Chondrocyte (in vitro differentiated cells): Measurements from ENCODE around the gene PSME1. TPM values are rescaled to one million over a fixed set of nuclear protein-coding genes. Genes with fewer than 3 reads are reported as not detected.
"Not testable (repeated sequence)": the region's sequence is repeated elsewhere in the genome, so short reads cannot be mapped to it uniquely, and the experiment has no call there.

Experiments
- DNase-seq: peaks from one replicate; pipeline ENCODE4 v3.0.0; 2021; ENCODE audit warnings: mixed read lengths, low spot score
- H3K27ac Mint-ChIP-seq: one replicate; pipeline ENCODE4 v1.8.0; 2021; ENCODE audit warnings: mild to moderate bottlenecking, moderate library complexity, mixed read lengths; ENCODE audit not compliant: unreplicated experiment
- H3K27me3 Mint-ChIP-seq: 2 replicates; pipeline ENCODE4 v1.8.0; 2021; ENCODE audit warnings: low read depth, mixed read lengths
- H3K36me3 Mint-ChIP-seq: 2 replicates; pipeline ENCODE4 v1.8.0; 2021; ENCODE audit warnings: low read depth, mixed read lengths
- H3K4me1 Mint-ChIP-seq: 2 replicates; pipeline ENCODE4 v1.8.0; 2021; ENCODE audit warnings: low read depth, mild to moderate bottlenecking, mixed read lengths
- H3K4me3 Mint-ChIP-seq: one replicate; pipeline ENCODE4 v1.8.0; 2021; ENCODE audit warnings: mild to moderate bottlenecking, moderate library complexity, mixed read lengths; ENCODE audit not compliant: unreplicated experiment
- H3K9me3 Mint-ChIP-seq: 2 replicates; pipeline ENCODE4 v1.8.0; 2021; ENCODE audit warnings: low read depth, mixed read lengths
- total RNA-seq: library from RNA; stranded (reverse); gene quantifications from 3 replicates; pipeline ENCODE4 v1.2.1, GENCODE V29; 2021
- TF ChIP-seq, protein P1 (sequence below): fragments of 200-600 bp; sonication (generic); IDR thresholded peaks from 2 replicates; pipeline ENCODE4 v1.5.0; 2021; ENCODE audit warnings: antibody characterized with exemption, mild to moderate bottlenecking, moderate library complexity

Gene PSME1
- total RNA-seq, 1 donor from 2014 or later = 59.2 TPM

DNA sequence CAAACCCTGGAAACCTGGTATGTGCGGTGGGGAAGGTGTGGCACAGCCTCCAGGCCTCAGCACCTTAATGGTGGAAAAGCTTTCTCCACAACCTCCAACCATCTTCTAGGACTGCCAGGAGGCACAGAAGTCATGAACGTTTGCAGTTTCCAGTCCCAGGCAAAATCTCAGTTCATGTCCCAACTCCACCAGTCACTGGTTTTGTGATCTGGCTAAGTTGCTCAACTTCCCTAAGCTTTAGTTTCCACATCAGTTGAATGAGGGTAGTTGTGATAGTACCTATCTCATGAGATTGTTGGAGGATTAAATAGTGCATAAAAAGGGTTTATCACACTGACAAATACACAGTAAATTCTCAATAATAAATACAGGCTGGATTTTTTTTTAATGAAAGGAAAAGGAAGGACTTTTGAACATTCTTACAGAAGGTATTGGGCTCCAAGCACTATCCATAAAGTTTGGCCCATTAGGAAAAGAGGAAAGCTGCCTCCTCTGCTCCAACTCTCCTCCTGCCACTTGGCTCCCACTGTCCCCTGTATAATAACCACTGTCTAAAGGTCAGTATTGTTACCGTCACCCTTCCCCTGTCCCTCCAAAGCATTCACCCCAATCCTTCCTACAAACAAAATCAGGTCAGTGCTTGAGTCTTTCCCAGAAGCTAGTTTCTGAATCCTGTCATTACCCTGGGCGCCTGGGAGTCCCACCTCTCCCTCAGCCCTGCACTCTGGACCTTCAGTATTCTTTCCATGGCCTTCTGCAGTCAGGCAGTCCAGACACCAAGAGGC is 35.6 kb upstream of the PSME1 start:
- TF ChIP-seq, protein P1, sequence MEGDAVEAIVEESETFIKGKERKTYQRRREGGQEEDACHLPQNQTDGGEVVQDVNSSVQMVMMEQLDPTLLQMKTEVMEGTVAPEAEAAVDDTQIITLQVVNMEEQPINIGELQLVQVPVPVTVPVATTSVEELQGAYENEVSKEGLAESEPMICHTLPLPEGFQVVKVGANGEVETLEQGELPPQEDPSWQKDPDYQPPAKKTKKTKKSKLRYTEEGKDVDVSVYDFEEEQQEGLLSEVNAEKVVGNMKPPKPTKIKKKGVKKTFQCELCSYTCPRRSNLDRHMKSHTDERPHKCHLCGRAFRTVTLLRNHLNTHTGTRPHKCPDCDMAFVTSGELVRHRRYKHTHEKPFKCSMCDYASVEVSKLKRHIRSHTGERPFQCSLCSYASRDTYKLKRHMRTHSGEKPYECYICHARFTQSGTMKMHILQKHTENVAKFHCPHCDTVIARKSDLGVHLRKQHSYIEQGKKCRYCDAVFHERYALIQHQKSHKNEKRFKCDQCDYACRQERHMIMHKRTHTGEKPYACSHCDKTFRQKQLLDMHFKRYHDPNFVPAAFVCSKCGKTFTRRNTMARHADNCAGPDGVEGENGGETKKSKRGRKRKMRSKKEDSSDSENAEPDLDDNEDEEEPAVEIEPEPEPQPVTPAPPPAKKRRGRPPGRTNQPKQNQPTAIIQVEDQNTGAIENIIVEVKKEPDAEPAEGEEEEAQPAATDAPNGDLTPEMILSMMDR = no peak
- Mint-ChIP-seq H3K9me3 (no peaks in the 10 kb centered on the region), H3K27me3 (no peaks in the 10 kb centered on the region), H3K4me3 (no peak overlapping the region), H3K27ac (no peak overlapping the region), H3K36me3 (peaks cover 34% of the 10 kb centered on the region), H3K4me1 (peaks cover 16% of the 10 kb centered on the region)
- no peak for DNase-seq

DNA sequence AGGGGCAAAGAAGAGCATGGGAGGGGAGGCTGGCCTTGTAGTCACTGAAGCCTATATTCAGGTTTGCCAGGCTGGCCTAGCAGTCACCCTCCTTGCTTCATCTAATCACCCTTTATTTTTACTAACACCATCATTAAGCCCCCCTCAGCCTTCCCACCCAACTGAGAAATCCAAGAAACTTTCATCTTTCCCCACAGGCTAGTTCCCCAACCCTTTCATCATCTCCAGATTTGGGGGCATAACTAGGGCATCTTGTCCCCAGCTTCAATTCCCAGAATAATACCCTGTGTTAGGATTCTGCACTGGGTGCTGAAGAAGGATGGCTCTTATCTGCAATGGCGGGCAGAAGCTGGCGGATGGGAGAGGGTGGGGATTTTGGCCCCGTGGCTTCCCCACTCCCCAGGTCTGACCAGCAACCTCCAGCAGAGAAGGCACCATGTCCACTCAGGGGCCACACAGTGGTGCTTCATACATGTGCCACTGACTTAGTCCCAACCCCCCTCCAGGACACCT is 35.0 kb upstream of the PSME1 start:
- DNase-seq = no peak
- no peaks in the 10 kb centered on the region for H3K9me3 Mint-ChIP-seq
- peaks cover 30% of the 10 kb centered on the region for H3K36me3 Mint-ChIP-seq
- no peaks in the 10 kb centered on the region for H3K27me3 Mint-ChIP-seq
- no peak overlapping the region for H3K4me3 Mint-ChIP-seq
- H3K4me1 Mint-ChIP-seq = peaks cover 13% of the 10 kb centered on the region
- TF ChIP-seq, protein P1 = no peak
- no peak overlapping the region for H3K27ac Mint-ChIP-seq

DNA sequence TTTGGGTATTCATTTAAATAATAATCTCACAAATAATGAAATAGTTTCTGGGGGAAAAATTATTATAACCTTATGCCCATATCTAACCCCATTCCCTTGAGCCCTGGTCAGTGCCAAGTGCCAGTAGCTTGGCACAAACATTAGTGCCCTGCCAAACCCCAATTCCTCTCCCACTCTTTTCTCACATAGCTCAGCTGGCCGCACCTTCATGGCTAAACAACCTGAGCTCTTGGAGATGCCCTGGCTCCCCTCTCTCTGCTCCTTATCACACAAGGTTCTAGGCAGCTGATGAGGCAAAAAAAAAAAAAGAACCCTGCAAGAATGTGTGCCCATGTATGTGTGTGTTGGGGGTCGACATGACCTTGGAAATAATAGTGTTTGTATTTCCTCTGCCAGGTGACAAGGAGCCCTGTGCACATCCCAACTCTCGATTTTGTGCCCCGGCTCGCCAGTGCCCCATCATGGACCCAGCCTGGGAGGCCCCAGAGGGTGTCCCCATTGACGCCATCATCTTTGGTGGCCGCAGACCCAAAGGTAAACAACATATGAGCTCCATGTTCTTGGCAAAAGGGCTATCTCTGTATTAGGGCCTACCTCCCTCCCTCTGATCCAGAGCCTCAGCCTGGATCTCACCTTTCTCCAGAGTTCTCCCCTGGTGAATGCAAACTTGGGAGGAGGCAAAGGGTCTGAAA is 33.5 kb upstream of the PSME1 start:
- Mint-ChIP-seq H3K9me3 (no peaks in the 10 kb centered on the region), H3K27ac (no peak overlapping the region), H3K27me3 (no peaks in the 10 kb centered on the region), H3K4me1 (peaks cover 9% of the 10 kb centered on the region), H3K4me3 (no peak overlapping the region), H3K36me3 (peaks cover 24% of the 10 kb centered on the region)
- TF ChIP-seq, protein P1 = no peak
- DNase-seq = no peak

DNA sequence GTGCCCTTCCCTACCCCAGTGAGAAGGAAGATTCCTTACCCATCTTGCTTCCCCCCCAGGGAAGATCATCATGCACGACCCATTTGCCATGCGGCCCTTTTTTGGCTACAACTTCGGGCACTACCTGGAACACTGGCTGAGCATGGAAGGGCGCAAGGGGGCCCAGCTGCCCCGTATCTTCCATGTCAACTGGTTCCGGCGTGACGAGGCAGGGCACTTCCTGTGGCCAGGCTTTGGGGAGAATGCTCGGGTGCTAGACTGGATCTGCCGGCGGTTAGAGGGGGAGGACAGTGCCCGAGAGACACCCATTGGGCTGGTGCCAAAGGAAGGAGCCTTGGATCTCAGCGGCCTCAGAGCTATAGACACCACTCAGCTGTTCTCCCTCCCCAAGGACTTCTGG is 32.5 kb upstream of the PSME1 start:
- Mint-ChIP-seq H3K4me1 (peaks cover 9% of the 10 kb centered on the region), H3K27ac (no peak overlapping the region), H3K4me3 (no peak overlapping the region), H3K27me3 (no peaks in the 10 kb centered on the region), H3K9me3 (no peaks in the 10 kb centered on the region), H3K36me3 (peaks cover 24% of the 10 kb centered on the region)
- TF ChIP-seq, protein P1 = no peak
- no peak for DNase-seq

GRCh38 chr14:24105609-24106239 is 30.3 kb upstream of the PSME1 start:
- H3K36me3 Mint-ChIP-seq = peaks cover 16% of the 10 kb centered on the region
- H3K4me3 Mint-ChIP-seq, DNase-seq, H3K9me3 Mint-ChIP-seq, H3K27me3 Mint-ChIP-seq: not testable (repeated sequence)
- H3K27ac Mint-ChIP-seq = peak overlapping the region; percentile 19
- H3K4me1 Mint-ChIP-seq = peaks cover 12% of the 10 kb centered on the region
